Fibroblast of skin of right biceps (primary cell): ENCODE measurements around the gene AMPD3.

ENCODE experiments used
- DNase-seq: peaks from one replicate; pipeline ENCODE4 v3.0.0-alpha.2; 2013

The AMPD3 gene

DNA sequence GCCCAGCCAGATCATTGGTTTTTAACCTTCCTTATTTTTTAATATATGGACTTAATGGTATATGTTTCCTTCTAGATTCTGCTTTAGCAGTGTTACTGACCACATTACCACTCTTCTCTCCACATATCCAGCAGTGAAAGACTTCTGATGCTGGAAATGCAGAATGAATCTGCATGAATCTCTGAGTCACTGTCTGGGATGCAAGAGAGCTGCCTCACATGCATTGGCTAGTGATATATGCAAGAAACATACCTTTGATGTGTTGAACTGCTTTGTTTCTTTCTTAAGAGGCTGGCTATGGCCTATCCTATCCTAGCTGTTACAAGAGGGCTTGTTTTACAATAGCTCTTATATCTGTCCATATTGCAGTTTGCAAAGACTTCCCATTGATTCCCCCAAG lies 16.6 kb upstream of the AMPD3 start:
- DNase-seq = peak; percentile 36

DNA sequence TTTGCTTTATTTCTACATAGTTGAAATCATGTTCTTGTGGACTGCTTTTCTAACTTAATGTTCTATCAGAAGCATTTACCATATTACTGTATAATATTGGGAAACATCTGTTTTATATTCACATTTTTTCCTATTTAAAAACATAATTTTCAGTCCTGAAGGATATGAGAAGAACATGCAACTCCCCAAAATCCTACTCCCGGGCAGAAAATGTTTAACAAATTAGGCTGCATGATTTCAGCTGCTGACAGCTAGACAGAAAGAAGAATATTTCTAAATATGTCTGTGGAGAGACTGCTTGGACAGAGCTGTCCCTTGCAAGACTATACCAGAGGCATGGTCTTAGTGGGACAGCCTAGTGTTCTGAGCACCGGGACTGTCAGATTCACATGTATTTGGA lies 15.7 kb upstream of the AMPD3 start:
- DNase-seq = no peak

DNA sequence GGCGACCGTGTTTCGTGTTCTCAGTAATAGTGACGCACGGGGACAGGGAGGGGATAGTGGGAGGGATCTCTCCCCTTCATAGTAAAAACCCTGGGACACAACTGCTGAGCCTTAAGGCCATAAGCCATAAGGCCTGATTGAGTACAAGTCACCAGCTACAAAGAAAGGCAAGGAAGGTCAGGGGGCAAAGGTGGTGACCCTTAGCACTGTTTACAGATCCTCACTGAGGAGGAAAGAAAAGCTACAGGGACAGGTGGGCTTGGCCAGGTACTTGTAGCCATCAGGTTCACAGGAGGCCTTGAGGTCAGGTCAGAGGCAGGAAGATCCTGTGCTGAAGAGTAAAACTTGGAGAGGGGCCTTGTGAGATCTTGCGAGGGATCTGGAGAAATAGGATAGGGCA lies 15.1 kb upstream of the AMPD3 start:
- DNase-seq = no peak

DNA sequence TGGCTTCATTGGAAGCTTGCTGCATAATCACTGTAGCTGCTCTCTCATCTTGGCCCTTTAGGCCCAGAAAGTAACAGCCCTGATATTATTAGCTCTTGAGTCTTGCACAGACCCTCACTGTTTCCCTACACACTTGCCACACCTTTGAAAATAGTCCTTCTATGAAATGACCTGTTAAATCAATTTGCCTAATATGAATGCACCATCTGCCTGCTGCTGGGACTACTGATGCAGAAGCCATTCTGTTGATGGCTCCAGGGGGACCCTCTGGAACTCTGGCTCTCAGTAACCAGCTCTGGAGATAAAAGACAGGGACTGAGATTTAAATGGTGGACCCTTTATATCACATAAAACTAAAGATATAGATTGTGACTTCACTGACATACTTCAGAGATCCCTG lies 14.7 kb upstream of the AMPD3 start:
- DNase-seq = no peak

DNA sequence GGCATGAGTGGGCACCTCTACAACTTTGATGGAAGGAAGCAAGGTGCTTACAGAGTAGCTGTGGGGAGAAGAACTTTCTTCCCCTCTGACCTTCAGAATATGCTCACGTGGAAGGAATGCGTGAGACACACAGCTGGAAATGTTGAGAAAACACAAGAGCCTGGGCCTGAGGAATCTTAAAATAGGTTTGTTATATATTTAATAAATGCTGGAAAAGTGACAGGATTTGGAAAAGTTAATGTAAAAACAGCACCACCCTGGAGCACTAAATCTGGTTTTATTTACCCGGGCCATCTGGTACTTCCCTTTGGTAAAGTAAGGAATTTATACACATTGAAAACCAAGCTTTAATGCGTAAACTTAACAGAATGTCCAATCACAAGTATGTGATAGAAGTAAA lies 14.0 kb upstream of the AMPD3 start:
- DNase-seq = peak; percentile 15

DNA sequence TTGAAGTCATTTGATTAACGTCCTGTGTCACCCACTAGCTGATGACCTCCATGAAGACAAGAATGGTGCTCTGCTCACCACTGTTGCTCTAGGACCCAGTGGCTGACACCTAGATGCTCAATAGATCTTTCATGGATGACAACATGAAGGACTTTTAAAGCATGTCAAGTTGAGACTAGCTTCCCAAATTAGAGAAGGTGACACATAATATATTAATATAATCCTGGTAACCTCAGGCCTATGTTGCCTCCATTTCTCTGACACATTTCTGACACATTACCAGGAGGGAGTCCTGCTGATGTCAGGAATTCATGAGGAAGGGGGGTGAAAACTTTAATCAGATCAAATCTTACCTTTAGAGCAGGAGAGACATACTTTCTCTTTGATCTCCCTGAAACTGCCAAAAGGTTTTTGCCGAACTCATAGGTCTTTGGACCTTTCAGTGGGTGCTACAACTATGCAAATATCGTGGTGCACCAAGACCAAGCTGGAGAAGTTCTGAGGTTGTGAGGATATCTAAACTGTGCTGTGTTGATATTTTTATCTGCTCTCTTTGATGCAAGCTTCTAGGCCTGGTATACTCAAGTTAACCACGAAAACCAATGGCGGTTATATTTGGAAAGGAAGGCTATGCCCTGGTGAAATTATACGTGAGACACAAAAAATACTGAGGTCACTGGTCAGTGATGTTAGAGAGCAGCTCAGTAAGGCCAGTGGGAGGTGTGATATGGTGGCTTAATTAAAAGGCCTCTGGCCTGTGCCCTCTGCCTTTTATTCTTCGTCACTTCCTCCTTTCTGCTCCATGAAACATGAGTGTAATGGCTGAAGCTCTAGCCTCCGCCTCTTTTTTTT lies 13.2 kb upstream of the AMPD3 start:
- DNase-seq = no peak

DNA sequence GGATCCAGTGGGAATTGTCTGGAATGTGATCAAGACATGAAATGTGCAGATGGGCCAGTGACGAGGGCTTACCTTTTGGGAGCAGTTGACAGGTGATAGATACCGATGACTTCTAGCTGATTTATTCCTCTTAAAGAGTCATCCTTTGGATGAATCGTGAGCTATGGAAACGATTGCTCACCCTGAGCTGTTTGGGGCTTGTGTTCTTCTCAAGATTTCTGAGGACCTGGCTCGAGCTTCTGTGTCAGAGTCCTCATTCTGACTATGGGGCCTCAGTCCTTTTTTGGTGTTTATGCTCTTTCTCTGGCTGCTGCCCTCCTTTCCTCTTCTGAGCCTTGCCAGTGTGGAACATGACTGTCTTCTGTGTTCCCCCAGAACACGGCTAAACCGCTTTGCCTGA lies 11.9 kb upstream of the AMPD3 start:
- DNase-seq = peak; percentile 12

DNA sequence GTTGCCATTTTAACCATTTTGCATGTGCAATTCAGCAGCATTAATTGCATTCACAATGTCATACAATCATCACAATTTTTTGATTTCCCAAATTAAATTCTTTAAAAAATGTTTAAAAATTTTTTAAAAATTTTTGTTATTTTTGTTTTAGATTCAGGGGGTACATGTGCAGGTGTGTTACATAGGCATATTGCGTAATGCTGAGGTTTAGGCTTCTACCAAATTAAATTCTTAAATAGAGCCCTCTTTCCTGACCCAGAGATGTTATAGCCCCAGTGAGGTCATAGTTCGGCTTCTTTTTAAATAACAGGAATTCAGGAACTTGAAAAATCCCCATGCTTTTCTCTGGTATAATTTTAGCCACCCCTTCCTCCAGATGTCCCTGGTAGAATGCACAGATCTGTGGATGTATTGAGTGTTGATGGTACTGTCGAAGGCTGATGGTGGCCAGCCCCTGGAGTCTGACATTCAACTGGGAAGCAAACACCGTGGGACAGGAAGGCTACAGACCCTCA lies 11.3 kb upstream of the AMPD3 start:
- DNase-seq = no peak

DNA sequence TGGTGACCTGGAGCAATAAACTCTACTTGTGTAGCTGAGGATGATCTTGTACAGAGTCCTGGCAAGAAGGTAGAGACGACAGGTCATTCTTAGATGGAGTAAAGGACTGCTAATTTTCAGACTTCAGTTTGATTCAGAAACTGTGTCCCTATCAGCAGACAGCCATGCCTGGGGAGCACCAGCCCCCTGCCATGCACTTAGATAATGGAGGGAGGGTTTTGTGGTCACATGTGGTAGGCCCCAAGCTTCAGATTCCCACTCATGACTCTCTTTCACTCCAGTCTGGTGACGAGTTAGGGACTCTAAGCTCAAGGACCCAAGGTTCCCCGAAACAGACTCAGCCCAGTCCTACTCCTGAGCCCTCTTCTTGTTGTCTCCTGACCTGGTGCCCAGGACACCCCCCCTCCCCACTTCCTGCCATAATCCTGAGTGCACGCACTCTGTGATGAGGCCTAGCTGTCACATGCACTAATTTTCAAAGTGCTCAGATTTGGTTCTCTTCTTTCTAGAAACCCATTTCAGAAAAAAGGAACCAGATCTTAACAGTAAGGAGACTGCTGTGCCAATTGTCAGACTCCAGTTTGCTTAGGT lies 10.2 kb upstream of the AMPD3 start:
- no peak for DNase-seq

DNA sequence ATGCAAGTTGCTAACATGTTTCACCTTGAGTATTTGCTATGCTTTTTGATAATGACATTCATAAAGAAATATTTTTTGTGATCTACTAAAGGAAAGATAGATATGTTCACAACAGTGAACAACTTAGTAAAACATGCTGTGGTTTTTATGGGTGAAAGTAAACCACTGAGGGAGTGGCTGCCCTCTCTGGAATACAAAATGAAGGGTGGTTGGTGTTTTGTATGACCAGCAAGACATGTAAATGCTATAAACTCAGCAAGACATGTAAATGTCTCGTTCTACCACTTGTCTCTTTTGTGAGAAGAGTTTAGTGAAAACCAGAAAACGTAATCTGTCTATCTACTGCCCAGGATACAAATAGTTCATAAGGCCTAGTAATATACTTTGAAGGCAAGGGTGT lies 7.6 kb upstream of the AMPD3 start:
- DNase-seq = no peak

DNA sequence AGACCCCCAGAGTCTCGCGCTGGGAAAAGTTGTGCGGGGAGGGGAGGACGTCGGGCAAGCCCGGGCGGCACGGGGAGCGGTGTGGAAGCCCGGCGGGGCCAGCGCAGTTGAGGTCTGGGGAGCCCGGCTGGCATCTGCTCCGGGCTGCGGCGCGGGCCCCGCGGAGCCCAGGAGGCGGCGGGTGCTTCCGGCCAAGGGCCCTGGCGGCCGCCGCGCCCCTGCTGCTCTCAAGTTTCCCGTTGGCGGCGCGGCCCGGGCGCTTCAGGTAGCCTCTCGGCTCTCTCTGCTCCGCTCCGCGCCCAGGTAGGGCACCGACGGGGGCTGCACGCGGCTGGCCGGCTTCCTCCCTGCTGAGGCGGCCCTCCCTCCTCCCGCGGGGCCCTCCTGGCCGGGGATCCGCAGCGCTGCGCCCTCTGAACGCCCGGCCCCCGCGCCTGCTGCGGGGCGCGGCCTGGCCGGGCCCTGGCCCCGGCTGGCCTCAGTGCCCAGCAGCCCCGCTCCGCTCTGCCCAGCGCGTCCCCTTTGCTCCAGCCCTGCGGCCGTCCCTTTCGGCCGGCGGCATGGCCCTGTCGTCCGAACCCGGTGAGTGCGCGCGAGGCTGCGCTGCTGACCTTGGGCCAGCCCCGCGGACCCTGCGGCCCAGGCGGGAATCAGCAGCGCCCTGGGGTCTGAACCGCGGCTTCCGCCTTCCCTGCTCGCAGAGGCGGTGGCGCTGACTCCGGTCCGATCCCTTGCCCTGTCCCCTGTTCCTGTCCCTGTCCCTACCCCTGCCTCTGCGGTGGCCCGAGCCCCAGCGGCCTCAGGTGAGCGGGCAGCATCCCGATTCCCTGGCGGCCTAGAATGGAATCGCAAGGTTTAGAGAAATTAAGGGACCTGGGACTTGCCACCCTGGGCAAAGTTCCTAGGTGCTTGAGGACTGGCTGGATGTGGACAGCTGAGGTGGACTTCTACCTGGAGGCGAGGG lies 4.3 kb upstream of the AMPD3 start:
- DNase-seq = peak; percentile 28

DNA sequence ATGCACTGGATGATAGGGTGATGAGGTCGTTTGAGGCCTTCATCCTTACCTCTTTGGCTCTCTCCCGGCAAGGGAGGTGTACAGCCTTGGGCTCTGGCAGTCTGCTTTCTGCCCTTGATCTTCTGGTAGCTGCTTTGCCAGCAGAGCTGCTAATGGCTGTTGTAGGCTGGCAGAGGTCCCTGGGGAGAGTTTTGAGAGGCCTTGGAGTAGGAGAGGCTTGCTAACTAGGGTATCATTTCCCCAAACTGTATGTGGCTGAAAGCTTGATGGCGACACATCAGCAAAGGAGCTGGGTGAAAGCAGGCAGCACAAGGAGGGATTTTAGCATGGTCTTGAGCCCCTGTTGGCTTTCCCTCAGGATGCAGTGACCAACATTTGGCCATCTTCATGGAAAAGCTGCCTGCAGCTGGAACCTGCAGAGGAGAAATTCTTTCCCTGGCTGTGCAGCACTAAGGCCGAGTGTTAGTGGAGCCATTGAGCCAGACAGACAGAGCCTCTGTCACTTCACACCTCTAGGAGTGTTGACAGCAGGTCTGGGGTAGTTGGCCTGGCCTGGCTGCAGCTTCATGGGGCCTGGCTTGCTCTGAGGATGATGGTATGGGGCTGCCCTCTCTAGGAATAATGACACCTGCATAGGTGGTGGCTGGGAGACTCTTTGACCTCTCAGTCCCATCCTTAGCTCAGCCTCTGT lies 3.5 kb upstream of the AMPD3 start:
- DNase-seq = no peak

DNA sequence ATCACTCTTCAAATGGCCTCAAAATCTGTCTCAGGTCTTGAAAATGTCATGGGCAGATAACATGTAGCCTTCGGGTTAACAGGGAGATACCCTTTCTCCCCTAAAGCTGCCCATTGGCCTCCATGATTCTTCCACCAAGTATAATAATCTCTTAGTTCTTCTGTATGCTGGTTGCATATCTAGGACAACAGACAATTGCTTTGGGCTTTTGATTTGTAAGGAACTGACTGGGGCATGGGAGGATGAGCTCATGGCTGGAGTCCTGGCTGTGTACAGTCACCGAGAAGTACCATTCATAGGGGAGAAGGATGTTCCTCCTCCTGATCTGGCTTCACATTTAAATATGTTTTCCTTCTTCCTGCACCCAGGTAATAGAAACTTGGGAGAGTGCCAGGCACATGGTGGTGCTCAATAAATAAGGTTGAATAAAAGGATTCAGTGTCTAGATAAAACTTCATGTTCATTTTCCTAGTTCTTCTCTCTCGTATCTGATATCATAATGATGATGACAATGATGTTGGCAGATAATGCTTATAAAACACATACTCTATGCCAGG lies 2.8 kb upstream of the AMPD3 start:
- no peak for DNase-seq

DNA sequence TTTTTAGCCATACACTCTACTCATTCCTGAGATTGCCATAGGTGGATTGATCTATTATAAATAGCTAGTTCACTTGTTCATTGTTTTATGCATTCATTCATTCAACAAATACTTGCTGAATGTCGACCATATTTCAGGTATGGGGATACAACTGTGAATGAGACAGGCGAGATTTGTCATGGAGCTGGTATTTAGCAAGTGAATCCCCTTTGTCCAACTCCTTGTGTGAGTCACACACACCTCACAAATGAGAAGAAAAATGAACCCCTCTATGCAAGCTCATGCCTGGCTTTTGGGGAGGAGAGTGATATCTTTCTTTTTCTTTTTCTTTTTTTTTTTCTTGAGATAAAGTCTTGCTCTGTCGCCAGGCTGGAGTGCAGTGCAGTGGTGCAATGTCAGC lies 1.8 kb upstream of the AMPD3 start:
- no peak for DNase-seq

DNA sequence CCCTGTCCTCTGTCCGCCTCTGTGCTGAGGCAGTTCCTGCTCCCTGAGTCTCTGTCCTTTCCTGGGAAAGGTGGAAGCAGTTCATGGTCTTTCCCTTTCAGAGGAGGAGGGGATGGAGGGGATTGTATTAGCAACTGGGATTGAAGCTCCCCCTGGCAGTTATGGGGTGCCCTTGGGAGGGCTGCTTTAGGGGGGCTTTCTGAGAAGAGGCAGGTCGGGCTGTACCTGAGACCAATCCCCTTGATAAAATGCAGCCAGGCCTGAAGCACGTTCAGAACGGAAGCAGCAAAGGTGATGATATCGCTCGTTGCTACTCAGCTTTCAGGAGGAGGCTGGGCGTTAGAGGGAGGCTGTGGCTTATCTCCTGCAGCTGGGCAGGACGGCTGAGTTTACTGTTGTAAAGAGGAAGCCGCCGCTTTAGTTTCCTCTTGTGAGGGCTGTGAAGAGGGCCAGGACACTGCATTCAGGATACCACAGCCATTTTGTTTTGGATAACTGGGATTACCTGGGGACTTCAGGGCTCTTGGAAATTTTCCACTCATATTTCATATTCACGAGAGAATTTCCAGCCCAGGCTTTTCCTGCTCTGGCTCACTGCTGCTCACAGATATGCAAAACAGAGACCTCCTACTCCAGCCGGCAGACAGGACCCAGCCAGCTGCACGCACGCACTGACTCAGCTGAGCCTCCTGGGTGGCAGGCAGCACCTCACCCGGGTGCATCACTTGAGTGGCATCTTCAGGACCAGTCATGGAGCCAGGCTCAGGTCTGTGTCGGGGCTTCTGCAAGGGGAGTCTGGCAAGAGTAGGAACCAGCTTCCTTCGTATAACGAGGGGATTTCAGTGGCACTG lies 798 bp downstream of the AMPD3 start:
- peak; percentile 73 for DNase-seq

DNA sequence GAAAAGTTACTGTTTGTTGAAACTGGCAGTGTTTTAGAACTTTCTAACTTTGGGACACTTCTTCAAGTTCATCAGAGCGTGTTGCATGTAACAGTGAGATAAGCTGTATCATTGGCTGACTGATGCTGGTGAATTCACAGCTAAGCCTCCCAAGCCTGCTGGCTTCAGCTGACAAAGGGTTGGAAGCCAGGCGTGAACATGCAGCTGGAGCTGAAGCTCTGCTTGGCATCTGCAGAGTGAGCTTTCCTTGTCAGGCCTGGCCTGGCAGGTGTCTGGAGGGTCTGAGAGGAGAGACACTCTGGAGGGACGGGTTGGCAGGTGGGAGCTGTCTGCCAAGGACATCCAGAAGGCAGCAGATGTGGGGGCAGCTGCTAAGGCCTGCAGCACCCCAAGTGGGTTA lies 1.5 kb downstream of the AMPD3 start:
- no peak for DNase-seq

DNA sequence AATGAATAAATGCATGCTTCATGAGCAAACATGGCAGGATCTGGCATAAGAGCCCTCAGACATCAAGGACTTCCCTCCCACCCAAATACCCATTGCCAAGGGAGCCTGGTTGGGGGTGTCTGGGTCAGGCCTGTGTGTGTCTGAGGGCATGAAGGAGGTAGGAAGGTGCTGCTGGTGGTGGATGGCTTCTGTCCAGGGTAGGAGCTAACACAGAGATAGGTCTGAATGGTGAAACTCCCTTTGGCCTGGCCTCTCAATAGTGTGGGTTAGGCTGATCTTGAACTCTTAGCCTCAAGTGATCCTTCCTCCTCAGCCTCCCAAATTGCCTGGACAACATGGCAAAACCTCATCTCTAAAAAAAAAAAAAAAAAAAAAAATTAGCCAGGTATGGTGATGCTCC lies 2.8 kb downstream of the AMPD3 start:
- no peak for DNase-seq

DNA sequence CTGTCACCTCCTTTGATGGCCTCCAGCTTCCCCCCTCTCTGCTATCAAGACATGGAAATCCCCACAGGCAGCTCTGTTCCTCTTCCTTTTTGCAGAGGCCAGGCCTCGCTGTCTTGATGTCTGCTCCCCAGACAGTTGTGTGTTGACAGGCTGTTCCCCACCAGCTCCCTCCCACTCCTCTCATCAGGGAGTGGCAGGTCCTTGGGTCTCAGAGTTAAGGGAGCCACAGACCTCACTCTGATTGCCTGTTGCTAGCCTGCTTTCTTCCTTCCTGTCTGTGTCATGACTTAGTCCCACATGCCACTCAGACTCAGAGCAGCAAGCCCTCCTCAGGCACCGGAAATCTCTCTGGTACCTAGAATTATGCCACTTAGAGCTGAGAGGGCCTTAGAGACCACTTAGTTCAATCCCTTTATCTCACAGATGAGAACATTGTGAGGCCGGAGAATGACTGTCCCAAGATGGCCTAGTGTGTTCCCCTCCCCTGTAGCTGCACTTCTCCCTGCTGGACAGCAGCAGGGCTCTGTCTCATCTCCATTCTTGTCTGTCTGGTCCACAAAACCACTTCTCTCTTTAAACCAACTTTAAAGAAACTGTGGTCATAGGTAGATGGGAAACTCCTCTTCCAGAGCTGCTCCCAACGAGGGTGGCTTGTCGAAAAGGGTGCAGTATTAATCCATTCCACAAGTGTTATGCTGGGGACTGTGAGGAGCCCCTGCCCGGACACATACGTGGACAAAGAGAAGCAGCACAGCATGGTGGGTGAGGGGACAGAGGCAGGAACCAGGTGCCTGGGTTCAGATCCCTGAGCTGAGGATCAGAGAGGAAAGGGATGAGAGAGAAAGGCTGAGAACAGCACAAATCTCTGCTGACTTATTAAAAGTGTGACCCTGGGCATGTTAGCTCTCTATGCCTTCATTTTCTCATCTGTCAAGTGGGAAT lies 4.2 kb downstream of the AMPD3 start:
- DNase-seq = no peak

DNA sequence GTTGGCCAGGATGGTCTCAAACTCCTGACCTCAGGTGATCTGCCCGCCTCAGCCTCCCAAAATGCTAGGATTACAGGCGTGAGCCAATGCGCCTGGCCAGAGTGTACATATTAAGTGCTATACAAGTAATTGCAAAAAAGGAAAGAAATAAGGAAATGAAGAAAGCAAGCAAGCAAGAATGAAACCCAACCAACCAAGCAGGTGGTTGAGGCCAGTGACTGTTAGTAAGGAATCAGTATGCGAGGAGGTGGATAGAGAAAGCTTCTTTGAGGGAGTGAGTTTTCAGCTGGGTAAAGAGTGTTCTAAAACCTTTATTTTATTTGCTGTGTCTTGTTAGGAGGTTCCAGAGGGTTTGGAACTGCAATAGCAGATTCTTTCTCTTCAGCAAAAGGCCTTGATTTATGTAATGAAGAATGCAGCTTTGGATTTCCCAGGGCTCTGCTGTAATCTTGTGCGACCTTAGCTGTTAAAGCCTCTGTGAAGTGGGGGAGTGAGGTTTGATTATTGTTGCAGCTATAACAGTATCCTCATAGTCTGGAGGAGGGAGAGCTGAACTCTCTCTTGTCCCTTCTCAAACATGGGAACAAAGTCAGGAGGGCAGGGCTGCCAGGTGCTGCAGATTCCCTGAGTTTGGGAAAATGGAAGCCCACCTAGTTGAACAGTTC lies 5.7 kb downstream of the AMPD3 start:
- no peak for DNase-seq
